ENCODE data around the gene BBS1. TPM values are rescaled to one million over a fixed set of nuclear protein-coding genes. Genes with fewer than 3 reads are reported as not detected.

BBS1 gene
- total RNA-seq, 1 experiment from 2014 or later, result 56.1 TPM

DNA sequence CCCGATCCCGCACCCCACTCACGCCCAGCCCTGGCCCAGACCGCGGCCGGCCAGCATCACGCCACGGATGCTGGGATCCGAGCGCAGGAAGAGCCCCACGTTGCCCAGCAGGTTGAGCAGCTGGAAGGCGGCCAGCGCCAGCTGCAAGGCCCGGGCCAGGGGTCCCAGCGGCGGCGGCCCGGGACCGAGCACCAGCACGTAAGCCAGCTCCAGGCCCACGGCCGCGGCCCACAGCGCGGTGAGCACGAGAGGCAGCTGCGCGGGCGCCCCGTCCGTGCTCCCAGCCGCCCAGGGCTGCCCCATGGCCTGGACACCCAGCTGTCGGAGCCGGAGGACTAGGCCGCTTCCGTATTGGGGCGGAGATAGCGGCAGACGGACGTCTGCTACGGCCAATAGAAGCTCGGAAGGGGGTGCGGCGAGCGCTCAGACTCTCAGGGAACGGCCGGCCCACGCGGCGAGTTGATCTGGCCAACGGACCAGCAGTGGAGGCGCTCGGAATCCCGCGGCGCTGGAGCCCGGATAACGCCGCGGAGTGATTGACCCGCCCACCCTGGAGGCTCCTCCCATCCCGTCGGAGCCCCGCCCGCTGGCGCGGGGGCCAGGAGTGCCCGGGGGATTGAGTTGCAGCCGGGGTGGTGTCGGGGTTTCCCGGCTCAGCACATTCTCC lies 35.4 kb downstream of the BBS1 start, which contains the start of gene ZDHHC24:
Gene ZDHHC24 (minus strand): TSS at position 348 of the 667 bp plus-strand sequence. CDS start 45 bp downstream, at position 303.
- H3K9me2 ChIP-seq (ENCODE audit: insufficient read depth), result no peaks in the 10 kb centered on the region
- no peaks in the 10 kb centered on the region for H3K9me3 ChIP-seq (ENCODE audit: insufficient read depth, low read depth)
- H3K27me3 ChIP-seq (ENCODE audit: insufficient read depth, low read depth), result peaks cover 33% of the 10 kb centered on the region
- H4K20me1 ChIP-seq (ENCODE audit: insufficient read depth), result no peaks in the 10 kb centered on the region
- intact Hi-C loops (cut with micrococcal nuclease; ENCODE audit: unreplicated experiment), result loop anchor here (2.0 kb wide), 2 partner anchors 23 to 73 kb away; partner anchors contain the start of gene CTSF
- peak within 1 kb of the TSS; percentile 90 for H2AFZ ChIP-seq
- CTCF ChIA-PET, result interaction anchor here (0.6 kb wide), 2 partner anchors 79 to 1317 kb away, joined by 3 to 5 read pairs; partner anchors contain the start of gene PELI3
- peak within 1 kb of the TSS; percentile 87 for H3K4me3 ChIP-seq
- H3K36me3 ChIP-seq (ENCODE audit: low read depth), result no peaks in the 10 kb centered on the region
- no TSS peak for BruUV-seq (replicated peaks)
- no peak for TF ChIP-seq EZH2 (IDR thresholded peaks at IDR 0.05; ENCODE audit: low read depth)
- TF ChIP-seq, protein P1, sequence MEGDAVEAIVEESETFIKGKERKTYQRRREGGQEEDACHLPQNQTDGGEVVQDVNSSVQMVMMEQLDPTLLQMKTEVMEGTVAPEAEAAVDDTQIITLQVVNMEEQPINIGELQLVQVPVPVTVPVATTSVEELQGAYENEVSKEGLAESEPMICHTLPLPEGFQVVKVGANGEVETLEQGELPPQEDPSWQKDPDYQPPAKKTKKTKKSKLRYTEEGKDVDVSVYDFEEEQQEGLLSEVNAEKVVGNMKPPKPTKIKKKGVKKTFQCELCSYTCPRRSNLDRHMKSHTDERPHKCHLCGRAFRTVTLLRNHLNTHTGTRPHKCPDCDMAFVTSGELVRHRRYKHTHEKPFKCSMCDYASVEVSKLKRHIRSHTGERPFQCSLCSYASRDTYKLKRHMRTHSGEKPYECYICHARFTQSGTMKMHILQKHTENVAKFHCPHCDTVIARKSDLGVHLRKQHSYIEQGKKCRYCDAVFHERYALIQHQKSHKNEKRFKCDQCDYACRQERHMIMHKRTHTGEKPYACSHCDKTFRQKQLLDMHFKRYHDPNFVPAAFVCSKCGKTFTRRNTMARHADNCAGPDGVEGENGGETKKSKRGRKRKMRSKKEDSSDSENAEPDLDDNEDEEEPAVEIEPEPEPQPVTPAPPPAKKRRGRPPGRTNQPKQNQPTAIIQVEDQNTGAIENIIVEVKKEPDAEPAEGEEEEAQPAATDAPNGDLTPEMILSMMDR (conservative IDR thresholded peaks at IDR 0.05), result no peak
- H3K4me2 ChIP-seq, result peak within 1 kb of the TSS; percentile 95
- POLR2A ChIA-PET (ENCODE audit: unreplicated experiment), result interaction anchor here (0.5 to 0.8 kb wide), 5 partner anchors 19 to 228 kb away, joined by 3 to 9 read pairs (median 6); partner anchors contain the start of genes CTSF and RBM14
- H3K79me2 ChIP-seq (ENCODE audit: low read depth), result no peaks in the 10 kb centered on the region
- H3K27ac ChIP-seq, result no peak within 1 kb of the TSS
- DNase-seq, result peak; percentile 89 to 98
- peaks cover 14% of the 10 kb centered on the region; the same call in 1 of the 2 replicates for H3F3A ChIP-seq (ENCODE audit: insufficient read depth, low read depth)
- peaks cover 13% of the 10 kb centered on the region for H3K4me1 ChIP-seq (replicated peaks; ENCODE audit: insufficient read depth)

DNA sequence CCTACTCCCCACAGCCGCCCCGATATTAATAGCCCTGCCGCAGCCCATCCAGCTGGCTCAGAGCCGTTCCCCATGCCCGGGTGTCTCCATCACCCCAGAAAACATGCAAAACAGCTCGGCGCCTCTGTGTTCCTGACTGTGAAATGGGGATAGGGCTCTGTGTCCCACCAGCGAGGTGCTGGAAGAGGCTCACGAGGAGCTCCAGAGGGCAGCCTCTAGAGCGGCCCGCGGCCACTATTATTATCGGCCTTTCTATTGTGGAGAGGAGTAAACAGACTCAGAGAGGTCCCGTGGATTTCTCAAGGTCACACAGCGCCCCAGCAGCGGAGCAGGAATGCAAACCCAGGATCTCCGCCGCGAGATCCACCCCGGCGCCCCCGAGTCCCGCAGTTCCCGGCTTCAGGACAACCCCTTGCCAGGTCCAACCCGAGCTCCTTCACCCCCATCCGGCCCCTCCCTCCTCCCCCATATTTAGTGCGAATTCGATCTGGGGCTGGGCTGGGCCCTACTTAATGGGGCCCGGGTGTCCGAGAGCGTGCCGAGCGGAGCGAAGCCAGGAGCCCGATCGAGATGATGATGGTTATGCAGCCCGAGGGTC lies 36.0 kb downstream of the BBS1 start, which contains the start of gene ACTN3:
Gene ACTN3 (plus strand): TSS at position 536 of the 598 bp plus-strand sequence. CDS start 35 bp downstream, at position 571.
- Histone ChIP-seq H3K36me3 (ENCODE audit: low read depth) (no peaks in the 10 kb centered on the region), H3K79me2 (ENCODE audit: low read depth) (no peaks in the 10 kb centered on the region), H3K27me3 (ENCODE audit: insufficient read depth, low read depth) (peaks cover 33% of the 10 kb centered on the region), H4K20me1 (ENCODE audit: insufficient read depth) (no peaks in the 10 kb centered on the region), H3K9me2 (ENCODE audit: insufficient read depth) (no peaks in the 10 kb centered on the region), H3K27ac (no peak within 1 kb of the TSS), H3F3A (ENCODE audit: insufficient read depth, low read depth) (peaks cover 14% of the 10 kb centered on the region; the same call in 1 of the 2 replicates), H3K4me2 (peak within 1 kb of the TSS; percentile 95), H2AFZ (peak within 1 kb of the TSS; percentile 90), H3K4me3 (peak within 1 kb of the TSS; percentile 87), H3K4me1 (replicated peaks; ENCODE audit: insufficient read depth) (peaks cover 13% of the 10 kb centered on the region), H3K9me3 (ENCODE audit: insufficient read depth, low read depth) (no peaks in the 10 kb centered on the region)
- DNase-seq, result no peak
- CTCF ChIA-PET, result no interaction called here
- TF ChIP-seq, protein P1 (conservative IDR thresholded peaks at IDR 0.05), result no peak
- TF ChIP-seq EZH2 (IDR thresholded peaks at IDR 0.05; ENCODE audit: low read depth), result no peak
- BruUV-seq (replicated peaks), result no TSS peak
- intact Hi-C loops (cut with micrococcal nuclease; ENCODE audit: unreplicated experiment), result loop anchor here (2.0 kb wide), 2 partner anchors 22 to 72 kb away; partner anchors contain the start of gene CTSF
- POLR2A ChIA-PET (ENCODE audit: unreplicated experiment), result interaction anchor here (0.5 to 0.8 kb wide), 4 partner anchors 22 to 229 kb away, joined by 3 to 9 read pairs (median 6); partner anchors contain the start of genes CTSF and RBM14

DNA sequence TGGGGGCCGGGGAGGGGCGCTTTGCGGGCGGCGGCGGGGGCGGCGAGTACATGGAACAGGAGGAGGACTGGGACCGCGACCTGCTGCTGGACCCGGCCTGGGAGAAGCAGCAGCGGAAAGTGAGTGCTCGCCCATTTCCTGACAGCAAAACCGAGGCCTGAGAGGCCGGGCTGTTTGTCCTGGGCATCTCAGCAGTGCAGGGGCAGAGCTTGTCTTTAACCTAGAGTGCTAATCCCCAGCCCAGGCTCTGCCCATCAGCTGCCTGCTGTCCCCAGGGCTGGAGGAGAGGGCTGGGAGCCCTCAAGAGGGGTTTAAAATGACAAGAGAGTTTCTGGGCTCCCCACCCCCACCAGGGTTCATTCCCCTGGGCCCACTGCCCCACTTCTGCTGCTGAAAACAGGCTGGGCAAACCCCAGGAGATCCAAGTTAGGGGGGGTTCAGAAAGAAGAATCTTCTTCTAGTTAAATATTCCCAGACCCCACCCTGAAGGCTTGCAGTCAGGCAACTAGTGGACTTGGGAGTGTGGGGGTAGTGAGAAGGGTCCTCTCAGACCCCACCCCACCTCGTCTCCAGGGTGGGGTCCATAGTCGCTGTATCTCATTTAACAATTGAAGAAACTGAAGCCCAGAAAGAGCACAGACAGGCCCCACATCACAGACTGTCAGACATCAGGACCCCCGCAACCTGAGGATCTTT lies 36.7 kb downstream of the BBS1 start:
- Histone ChIP-seq H3K79me2 (ENCODE audit: low read depth) (no peaks in the 10 kb centered on the region), H3K9me3 (ENCODE audit: insufficient read depth, low read depth) (no peaks in the 10 kb centered on the region), H3K36me3 (ENCODE audit: low read depth) (no peaks in the 10 kb centered on the region), H4K20me1 (ENCODE audit: insufficient read depth) (no peaks in the 10 kb centered on the region), H3K27ac (no peak overlapping the region), H2AFZ (no peak overlapping the region), H3K4me2 (no peak overlapping the region), H3K27me3 (ENCODE audit: insufficient read depth, low read depth) (peaks cover 33% of the 10 kb centered on the region), H3K9me2 (ENCODE audit: insufficient read depth) (no peaks in the 10 kb centered on the region), H3K4me3 (no peak overlapping the region), H3F3A (ENCODE audit: insufficient read depth, low read depth) (peaks cover 14% of the 10 kb centered on the region; the same call in 1 of the 2 replicates), H3K4me1 (replicated peaks; ENCODE audit: insufficient read depth) (peaks cover 13% of the 10 kb centered on the region)
- intact Hi-C loops (cut with micrococcal nuclease; ENCODE audit: unreplicated experiment), result loop anchor here (2.0 kb wide), 2 partner anchors 22 to 72 kb away; partner anchors contain the start of gene CTSF
- DNase-seq, result no peak
- no TSS peak for BruUV-seq (replicated peaks)
- TF ChIP-seq, protein P1 (conservative IDR thresholded peaks at IDR 0.05), result no peak
- no peak for TF ChIP-seq EZH2 (IDR thresholded peaks at IDR 0.05; ENCODE audit: low read depth)
- ChIA-PET POLR2A (ENCODE audit: unreplicated experiment) (no interaction called here), CTCF (no interaction called here)

Measured in PC-9 (cell line).